H1 (cell line): ENCODE data around the gene IFITM2. TPM values are rescaled to one million over a fixed set of nuclear protein-coding genes. Genes with fewer than 3 reads are reported as not detected.

Experiments used
- CTCF ChIA-PET: fragments of 300-600 bp; sonication (Branson Sonifier 250); formaldehyde crosslinking; loops from one replicate; lab custom pipeline; 2021; ENCODE audit not compliant: partially characterized antibody; lab: Charles Lee
- POLR2A ChIA-PET: fragments of 300-600 bp; sonication (Branson Sonifier 250); formaldehyde crosslinking; loops from one replicate; lab custom pipeline; 2021; ENCODE audit warnings: inconsistent platforms; ENCODE audit not compliant: partially characterized antibody; lab: Charles Lee
- DNase-seq, 2 experiments: peaks; one replicate each; pipeline versions ENCODE4 v3.0.0 to v3.0.0-alpha.2; 2010 to 2022; ENCODE audit warnings: low spot score in 2 of 2, low read depth in 1 of 2, mixed read lengths in 1 of 2
- FAIRE-seq: peaks from 2 replicates; lab custom pipeline; 2011; peaks lifted over from hg19 to GRCh38; lab: Jason Lieb, UNC
- H2AFZ ChIP-seq: 2 replicates; pipeline ENCODE4 v1.8.1; 2012; ENCODE audit warnings: low read length, inconsistent platforms
- H2AK5ac ChIP-seq: 2 replicates; pipeline ENCODE4 v1.6.1; 2013; ENCODE audit warnings: low read depth, low read length
- H2BK120ac ChIP-seq: replicated peaks from 2 replicates; pipeline ENCODE3; 2013; ENCODE audit warnings: low read depth, low read length, inconsistent platforms
- H2BK12ac ChIP-seq: 2 replicates; pipeline ENCODE4 v1.6.1; 2013; ENCODE audit warnings: low read depth, low read length
- H2BK15ac ChIP-seq: 2 replicates; pipeline ENCODE4 v1.6.1; 2013; ENCODE audit warnings: low read length
- H2BK20ac ChIP-seq: 2 replicates; pipeline ENCODE4 v1.6.1; 2013; ENCODE audit warnings: low read length
- H2BK5ac ChIP-seq: 2 replicates; pipeline ENCODE4 v1.6.1; 2013; ENCODE audit warnings: low read depth, low read length
- H3K14ac ChIP-seq: 2 replicates; pipeline ENCODE4 v1.6.1; 2013; ENCODE audit warnings: inconsistent platforms; ENCODE audit not compliant: insufficient read length
- H3K18ac ChIP-seq: 2 replicates; pipeline ENCODE4 v1.6.1; 2013; ENCODE audit warnings: low read length; ENCODE audit errors: extremely low read depth
- H3K23ac ChIP-seq: 2 replicates; pipeline ENCODE4 v1.6.1; 2013; ENCODE audit warnings: inconsistent platforms; ENCODE audit not compliant: insufficient read length
- H3K23me2 ChIP-seq: 2 replicates; pipeline ENCODE4 v1.6.1; 2013; ENCODE audit warnings: low read depth, low read length
- H3K27ac ChIP-seq: 2 replicates; pipeline ENCODE4 v1.6.1; 2011; ENCODE audit warnings: low read depth, low read length, inconsistent platforms
- H3K27me3 ChIP-seq, 4 experiments: replicated peaks in 1 of 4; 1 replicate in 1 of 4; 2 replicates in 3 of 4; pipeline versions ENCODE4 v1.6.1 to v1.8.1; 2011 to 2013; ENCODE audit warnings: low read length in 3 of 4, mild to moderate bottlenecking in 3 of 4, inconsistent platforms in 2 of 4, mixed read lengths in 2 of 4, moderate library complexity in 1 of 4; ENCODE audit not compliant: control insufficient read depth in 3 of 4, insufficient read depth in 3 of 4; ENCODE audit errors: extremely low read depth in 1 of 4
- H3K36me3 ChIP-seq, 4 experiments: 2 replicates each; pipeline versions ENCODE4 v1.6.1 to v1.8.1; 2011 to 2013; ENCODE audit warnings: mild to moderate bottlenecking in 4 of 4, low read length in 3 of 4, moderate library complexity in 2 of 4, control low read depth in 1 of 4, inconsistent platforms in 1 of 4; ENCODE audit not compliant: insufficient read depth in 4 of 4, control insufficient read depth in 2 of 4
- H3K4ac ChIP-seq: replicated peaks from 2 replicates; pipeline ENCODE3; 2013; ENCODE audit warnings: low read length, low read depth, mixed read lengths, inconsistent platforms; ENCODE audit not compliant: insufficient read length
- H3K4me1 ChIP-seq, 4 experiments: replicated peaks in 1 of 4; 1 replicate in 1 of 4; 2 replicates in 3 of 4; pipeline versions ENCODE4 v1.6.1 to v1.8.1; 2011 to 2013; ENCODE audit warnings: low read length in 3 of 4, inconsistent platforms in 2 of 4, mixed read lengths in 1 of 4; ENCODE audit not compliant: insufficient read depth in 4 of 4, control insufficient read depth in 3 of 4
- H3K4me2 ChIP-seq, 2 experiments: 2 replicates each; pipeline versions ENCODE4 v1.6.1 to v1.8.1; 2011 to 2013; ENCODE audit warnings: low read depth in 2 of 2, low read length in 2 of 2, control low read depth in 1 of 2, inconsistent platforms in 1 of 2, mild to moderate bottlenecking in 1 of 2; ENCODE audit not compliant: insufficient read depth in 1 of 2
- H3K4me3 ChIP-seq, 4 experiments: fragments of 200-600, 300-600 bp in 1 of 4; sonication (generic), shearing (Covaris generic), sonication (Bioruptor Twin) in 1 of 4; 2 replicates each; pipeline versions ENCODE4 v1.5.1 to v1.8.1; 2011 to 2016; ENCODE audit warnings: low read length in 4 of 4, low read depth in 3 of 4, control low read depth in 2 of 4, inconsistent platforms in 2 of 4, mild to moderate bottlenecking in 2 of 4, mixed read lengths in 1 of 4, moderate library complexity in 1 of 4; ENCODE audit not compliant: insufficient read depth in 2 of 4; ENCODE audit errors: extremely low read depth in 1 of 4
- H3K56ac ChIP-seq: replicated peaks from 2 replicates; pipeline ENCODE3; 2013; ENCODE audit warnings: low read depth, mild to moderate bottlenecking, mixed read lengths, low read length, inconsistent platforms; ENCODE audit not compliant: insufficient read length
- H3K79me1 ChIP-seq: 2 replicates; pipeline ENCODE4 v1.6.1; 2013; ENCODE audit warnings: low read depth, low read length, control low read depth
- H3K79me2 ChIP-seq, 2 experiments: 2 replicates each; pipeline versions ENCODE4 v1.6.1 to v1.8.1; 2012 to 2013; ENCODE audit warnings: low read length in 2 of 2, mild to moderate bottlenecking in 2 of 2, inconsistent platforms in 1 of 2; ENCODE audit not compliant: insufficient read depth in 2 of 2, control insufficient read depth in 1 of 2
- H3K9ac ChIP-seq, 4 experiments: replicated peaks in 1 of 4; 1 replicate in 1 of 4; 2 replicates in 3 of 4; pipeline versions ENCODE4 v1.6.1 to v1.8.1; 2011 to 2013; ENCODE audit warnings: low read depth in 3 of 4, low read length in 3 of 4, control low read depth in 2 of 4, mild to moderate bottlenecking in 2 of 4, moderate library complexity in 2 of 4, inconsistent platforms in 1 of 4; ENCODE audit errors: extremely low read depth in 1 of 4
- H3K9me3 ChIP-seq, 2 experiments: 2 replicates each; pipeline versions ENCODE4 v1.6.1 to v1.8.1; 2012 to 2013; ENCODE audit warnings: mild to moderate bottlenecking in 2 of 2, moderate library complexity in 2 of 2, control low read depth in 1 of 2, inconsistent platforms in 1 of 2, low read depth in 1 of 2, low read length in 1 of 2, mixed read lengths in 1 of 2; ENCODE audit not compliant: insufficient read depth in 2 of 2
- H4K20me1 ChIP-seq, 2 experiments: replicated peaks in 1 of 2; 2 replicates each; pipeline versions ENCODE3 to v1.8.1; 2011 to 2013; ENCODE audit warnings: inconsistent platforms in 2 of 2, low read length in 2 of 2, mild to moderate bottlenecking in 1 of 2; ENCODE audit not compliant: insufficient read depth in 2 of 2, control insufficient read depth in 1 of 2
- H4K5ac ChIP-seq: 2 replicates; pipeline ENCODE4 v1.6.1; 2013; ENCODE audit warnings: low read length, low read depth, mixed read lengths, inconsistent platforms; ENCODE audit not compliant: insufficient read length
- H4K8ac ChIP-seq: 2 replicates; pipeline ENCODE4 v1.8.0; 2013; ENCODE audit warnings: mild to moderate bottlenecking, moderate library complexity, low read length, inconsistent platforms; ENCODE audit not compliant: insufficient read depth; ENCODE audit errors: extremely low read depth
- H4K91ac ChIP-seq: replicated peaks from 2 replicates; pipeline ENCODE3; 2013; ENCODE audit warnings: low read length, mixed read lengths, inconsistent platforms; ENCODE audit not compliant: insufficient read length
- ASH2L ChIP-seq: fragments of 200-600, 300-600 bp; sonication (generic); IDR thresholded peaks from one replicate; pipeline ENCODE4 v1.7.1; 2017; ENCODE audit warnings: low read length
- ATF3 ChIP-seq: IDR thresholded peaks from 2 replicates; pipeline ENCODE4 v1.6.1; 2011; ENCODE audit warnings: low read depth, mild to moderate bottlenecking, low read length; ENCODE audit not compliant: insufficient read depth
- CHD2 ChIP-seq: IDR thresholded peaks from 2 replicates; pipeline ENCODE4 v1.6.1; 2012; ENCODE audit warnings: low read length, improper control_type of control experiment
- KDM1A ChIP-seq: fragments of 200-600, 300-600 bp; sonication (generic); IDR thresholded peaks from 2 replicates; pipeline ENCODE4 v1.7.1; 2016; ENCODE audit warnings: mild to moderate bottlenecking, low read length, borderline replicate concordance
- POLR2AphosphoS5 ChIP-seq: IDR thresholded peaks from 2 replicates; pipeline ENCODE4 v1.6.1; 2011; ENCODE audit warnings: low read depth, low read length
- RBBP5 ChIP-seq: IDR thresholded peaks from 2 replicates; pipeline ENCODE4 v1.7.1; 2012; ENCODE audit warnings: low read depth, mild to moderate bottlenecking, inconsistent platforms, low read length, moderate library complexity, borderline replicate concordance
- RXRA ChIP-seq: IDR thresholded peaks from 2 replicates; pipeline ENCODE4 v1.6.1; 2011; ENCODE audit warnings: low read depth, mild to moderate bottlenecking, low read length, moderate library complexity; ENCODE audit not compliant: insufficient read depth
- SP1 ChIP-seq: IDR thresholded peaks from 2 replicates; pipeline ENCODE4 v1.6.1; 2011; ENCODE audit warnings: low read depth, low read length
- SP2 ChIP-seq: IDR thresholded peaks from 2 replicates; pipeline ENCODE4 v1.6.1; 2012; ENCODE audit warnings: mild to moderate bottlenecking, low read length, inconsistent platforms
- WGBS, 2 experiments: shearing (Covaris generic) in 1 of 2; methylation state at CpG; one replicate each; pipeline versions ENCODE4 v1.1.6 to v1.1.7; 2013 to 2015; ENCODE audit warnings: low lambda C conversion rate in 2 of 2, mixed read lengths in 2 of 2, inconsistent platforms in 1 of 2, low coverage in 1 of 2, missing lambda C conversion rate in 1 of 2; ENCODE audit not compliant: insufficient replicate concordance in 2 of 2, insufficient coverage in 1 of 2, insufficient read length in 1 of 2; ENCODE audit errors: extremely low coverage in 1 of 2, missing lambda C conversion rate in 1 of 2; 5-methylcytosine and 5-hydroxymethylcytosine counted together
- polyA plus RNA-seq, 7 experiments: library from polyadenylated mRNA; depleted of rRNA in 3 of 7; stranded (reverse) in 5 of 7; unstranded in 2 of 7; fragments of >200 nt in 5 of 7; fragments of 200-250 nt in 2 of 7; gene quantifications; 1 replicate in 5 of 7; 2 replicates in 1 of 7; 4 replicates in 1 of 7; pipeline versions ENCODE4 v1.2.1 to v1.2.3, GENCODE V29; 2011 to 2013; ENCODE audit warnings: missing spikeins in 2 of 7, mixed read lengths in 2 of 7
- total RNA-seq: library from RNA; stranded (reverse); fragmentation: NEBNext Ultra II Directional; extraction: Animal tissue kit (Norgen Biotek cat#: 25700); gene quantifications from 2 replicates; pipeline ENCODE4 v1.2.1, GENCODE V29; 2021
- TF ChIP-seq, protein P1 (sequence below): IDR thresholded peaks from 2 replicates; pipeline ENCODE4 v1.6.1; 2011; ENCODE audit warnings: low read length, improper control_type of control experiment

Gene IFITM2
- total and polyA plus RNA-seq, 2 of the 8 experiments (the other 6 are each of a cell fraction or from before 2014, with no cell fraction given): 399 to 764 TPM

- no peak overlapping the region for H3K56ac ChIP-seq
- peak overlapping the region; percentile 40 for H2BK20ac ChIP-seq
- H3K79me1 ChIP-seq: no peaks in the 10 kb centered on the region
- peak overlapping the region; percentile 93 for H2AK5ac ChIP-seq
- H3K36me3 ChIP-seq: no peaks in the 10 kb centered on the region
- no peak overlapping the region for H3K14ac ChIP-seq
- no peak overlapping the region for H3K4me3 ChIP-seq
- H3K27me3 ChIP-seq: no peaks in the 10 kb centered on the region
- DNase-seq (no peak), FAIRE-seq (peak; percentile 19)
- peak overlapping the region; percentile 81 for H3K18ac ChIP-seq
- WGBS, 2 experiments: 65% methylated on average over 14 of the region's 15 CpGs; no CpG with 5 or more reads in 1 of the 2 experiments
- H3K9ac ChIP-seq: no peak overlapping the region
- H3K4ac ChIP-seq: peak overlapping the region; percentile 55
- H4K8ac ChIP-seq: no peak overlapping the region
- peak overlapping the region; percentile 85 for H2BK5ac ChIP-seq
- H3K27ac ChIP-seq: no peak overlapping the region
- H3K4me1 ChIP-seq: peaks cover 7 to 25% (median 21%) of the 10 kb centered on the region in 4 experiments
- H3K9me3 ChIP-seq: peaks cover 6 to 8% of the 10 kb centered on the region in 2 experiments; a peak in 3 of 4 replicates
- H4K5ac ChIP-seq: peak overlapping the region; percentile 6
- no peaks in the 10 kb centered on the region for H3K79me2 ChIP-seq
- H3K23ac ChIP-seq: no peak overlapping the region
- no peak overlapping the region for H3K4me2 ChIP-seq
- no peaks in the 10 kb centered on the region for H3K23me2 ChIP-seq
- peak overlapping the region; percentile 68 for H2AFZ ChIP-seq
- H2BK120ac ChIP-seq: peak overlapping the region; percentile 67
- CTCF ChIA-PET: interaction anchor here (1.0 to 1.6 kb wide), 2 partner anchors 30 to 86 kb away, joined by 3 to 5 read pairs; no protein-coding TSS in a partner anchor
- H4K20me1 ChIP-seq: no peaks in the 10 kb centered on the region
- H4K91ac ChIP-seq: peak overlapping the region; percentile 87
- 0 out of 2 replicates have a peak overlapping the region, but pooled peaks have one; percentile 19 for H2BK15ac ChIP-seq
- peak overlapping the region; percentile 98 for H2BK12ac ChIP-seq
- POLR2A ChIA-PET: interaction anchor here (0.7 to 1.4 kb wide), 3 partner anchors 9 to 33 kb away, joined by 3 to 4 read pairs (median 3); no protein-coding TSS in a partner anchor
- TF ChIP-seq ATF3 (no peak), CHD2 (no peak), SP1 (no peak), POLR2AphosphoS5 (no peak), SP2 (no peak), KDM1A (no peak), ASH2L (no peak), RBBP5 (no peak), RXRA (no peak)
- TF ChIP-seq, protein P1, sequence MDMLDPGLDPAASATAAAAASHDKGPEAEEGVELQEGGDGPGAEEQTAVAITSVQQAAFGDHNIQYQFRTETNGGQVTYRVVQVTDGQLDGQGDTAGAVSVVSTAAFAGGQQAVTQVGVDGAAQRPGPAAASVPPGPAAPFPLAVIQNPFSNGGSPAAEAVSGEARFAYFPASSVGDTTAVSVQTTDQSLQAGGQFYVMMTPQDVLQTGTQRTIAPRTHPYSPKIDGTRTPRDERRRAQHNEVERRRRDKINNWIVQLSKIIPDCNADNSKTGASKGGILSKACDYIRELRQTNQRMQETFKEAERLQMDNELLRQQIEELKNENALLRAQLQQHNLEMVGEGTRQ: no peak
These were observed 28.4 kb downstream of the IFITM2 start for GRCh38 chr11:335779-336658.
